NCI-H510A treated with DMSO at 0.1 percent for 48 hours (cell line): ENCODE measurements around the gene HABP2.
A peak's percentile ranks its signal among the peaks of the same experiment; 100 is the strongest.

Experiments used
- DNase-seq: peaks from one replicate; lab custom pipeline; 2025; lab: John Stamatoyannopoulos, UW

HABP2 gene

GRCh38 chr10:113605268-113605978 is 52.6 kb downstream of the HABP2 start:
- DNase-seq, result no peak

GRCh38 chr10:113609704-113610108 is 56.9 kb downstream of the HABP2 start:
- DNase-seq, result no peak

DNA sequence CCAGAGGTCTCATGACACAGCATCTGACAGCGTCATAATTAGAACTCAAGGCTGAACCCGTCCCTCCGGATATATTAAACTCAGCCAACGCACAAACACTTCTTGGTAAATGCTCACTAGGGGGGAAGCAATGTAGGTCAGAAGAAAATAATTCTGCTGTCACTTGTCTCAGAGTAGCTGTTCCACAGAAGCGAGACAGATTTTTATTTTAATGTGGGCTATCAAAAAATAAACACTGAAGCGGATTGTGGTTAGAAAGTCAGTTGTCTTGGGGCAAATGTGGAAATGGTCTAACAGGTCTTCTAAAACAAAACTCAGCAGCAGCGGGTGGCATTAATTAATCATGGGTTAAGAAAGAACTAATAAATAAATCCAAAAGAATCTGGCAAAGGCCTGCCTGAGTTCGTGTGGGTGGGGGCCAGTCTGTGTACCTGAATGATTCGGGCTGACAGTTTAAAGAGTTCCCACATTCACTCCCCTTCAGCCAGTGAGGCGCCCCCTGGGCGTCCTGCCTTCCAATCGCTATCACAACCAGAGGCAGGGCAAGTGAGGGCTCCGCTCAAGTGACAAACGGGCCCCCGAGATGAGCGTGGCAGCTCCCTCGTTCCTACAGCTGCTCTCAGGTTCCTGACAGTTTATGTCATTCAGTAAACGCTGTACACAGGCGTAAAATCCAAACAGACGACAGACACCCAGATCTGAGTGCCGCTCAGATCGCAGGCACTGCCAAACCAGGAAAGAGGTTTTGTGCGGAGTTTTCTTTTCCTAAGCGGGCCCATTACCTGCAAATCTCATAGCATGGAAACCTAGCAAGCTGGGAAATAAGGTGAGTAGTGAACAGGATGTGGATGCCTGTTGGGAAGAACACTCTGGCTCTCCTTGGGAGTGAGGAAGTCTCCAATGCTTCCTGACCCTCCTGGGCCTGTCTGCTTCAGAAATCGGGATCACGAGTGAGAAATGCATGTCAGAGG is 58.1 kb downstream of the HABP2 start:
- no peak for DNase-seq

DNA sequence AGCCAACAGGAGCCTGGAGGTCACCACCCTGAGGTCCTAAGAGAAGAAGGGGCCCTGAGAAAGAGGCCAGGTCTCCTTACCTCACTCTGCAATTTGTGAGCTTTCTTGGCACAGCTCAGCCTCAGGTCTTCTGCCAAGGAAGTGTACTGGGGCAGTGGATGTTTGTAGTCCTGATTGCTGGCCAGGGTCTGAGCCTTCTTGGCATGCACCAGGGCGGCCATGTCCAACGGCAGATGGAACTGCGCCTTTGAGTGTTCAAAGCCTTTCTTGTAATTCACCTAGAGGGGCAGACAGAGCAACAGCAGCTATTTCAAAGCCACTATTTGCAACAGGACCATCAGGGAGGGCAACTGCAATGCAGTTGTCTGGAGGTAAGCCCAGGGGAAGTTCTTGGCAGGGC is 59.3 kb downstream of the HABP2 start:
- DNase-seq, result no peak

GRCh38 chr10:113613427-113613826 is 60.6 kb downstream of the HABP2 start:
- no peak for DNase-seq

DNA sequence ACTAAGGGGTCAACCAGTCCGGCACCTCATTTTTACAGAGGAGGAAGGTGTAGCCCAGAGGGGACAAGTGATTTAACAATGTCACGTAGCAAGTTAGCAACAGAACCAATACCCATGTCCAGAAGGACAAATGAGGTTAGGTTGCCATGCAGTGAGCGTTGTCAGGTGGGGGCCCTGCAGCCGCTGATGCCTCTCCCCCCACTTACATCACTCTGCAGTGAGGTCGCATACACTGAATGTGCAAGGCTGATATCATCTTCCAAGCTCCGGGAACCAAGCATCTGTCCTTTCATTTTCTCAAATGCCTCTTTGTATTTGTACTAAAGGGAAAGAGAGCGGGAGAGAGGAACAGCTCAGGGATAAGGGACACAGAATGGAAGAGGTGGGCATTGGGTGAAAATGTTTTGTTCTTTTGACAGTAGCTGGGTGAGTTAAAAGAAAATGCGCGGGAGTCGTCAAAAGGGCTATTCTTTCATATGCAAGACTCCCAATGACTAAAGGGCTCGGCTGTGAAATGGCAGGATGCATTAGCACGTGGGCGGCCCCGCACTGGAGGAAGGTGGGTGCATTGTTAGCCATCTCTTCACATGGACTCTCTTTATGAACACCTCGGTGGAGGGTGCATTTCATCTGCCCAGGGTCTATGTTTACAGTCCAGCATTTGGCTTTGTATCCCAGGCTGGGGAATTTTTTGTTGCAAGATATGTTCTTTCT is 61.3 kb downstream of the HABP2 start:
- DNase-seq, result no peak

GRCh38 chr10:113616244-113617074 is 63.6 kb downstream of the HABP2 start:
- no peak for DNase-seq

- no peak for DNase-seq
These were observed 64.2 kb downstream of the HABP2 start for GRCh38 chr10:113617086-113617485.

DNA sequence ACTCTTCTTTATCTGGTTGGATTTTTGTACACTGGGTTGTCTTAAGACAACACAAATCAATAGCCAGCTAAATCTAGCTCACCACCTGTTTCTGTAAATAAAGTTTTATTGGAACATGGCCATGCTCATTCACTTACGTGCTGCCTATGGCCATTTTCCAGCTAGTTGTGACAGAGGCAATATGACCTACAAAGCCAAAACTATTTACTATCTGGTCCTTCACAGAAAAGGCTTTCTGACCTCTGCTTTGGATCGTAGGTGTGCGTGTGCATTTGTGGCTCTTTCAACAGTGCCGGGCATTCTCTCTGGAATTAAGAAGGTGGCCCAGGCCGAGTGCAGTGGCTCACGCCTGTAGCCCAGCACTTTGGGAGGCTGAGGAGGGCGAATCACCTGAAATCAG is 65.5 kb downstream of the HABP2 start:
- no peak for DNase-seq

DNA sequence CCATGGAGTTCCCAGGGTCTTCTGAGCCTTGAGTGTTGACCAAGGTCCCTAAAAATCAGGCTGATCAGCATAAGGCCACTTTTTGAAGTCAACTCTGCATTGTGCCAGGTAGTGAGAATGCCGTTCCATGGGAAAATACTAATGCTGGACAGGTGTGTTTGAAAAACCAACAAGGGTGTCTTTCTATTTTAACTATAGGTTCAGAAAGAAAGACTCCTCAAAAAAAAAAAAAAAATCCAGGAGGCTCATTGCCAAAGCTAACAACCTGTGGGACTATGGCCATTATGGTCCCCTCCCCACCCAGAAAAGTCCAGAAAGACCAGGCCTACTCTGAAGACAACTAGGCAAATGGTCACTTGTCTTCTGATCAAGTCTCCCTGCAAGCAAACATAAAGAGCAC is 66.5 kb downstream of the HABP2 start:
- no peak for DNase-seq

DNA sequence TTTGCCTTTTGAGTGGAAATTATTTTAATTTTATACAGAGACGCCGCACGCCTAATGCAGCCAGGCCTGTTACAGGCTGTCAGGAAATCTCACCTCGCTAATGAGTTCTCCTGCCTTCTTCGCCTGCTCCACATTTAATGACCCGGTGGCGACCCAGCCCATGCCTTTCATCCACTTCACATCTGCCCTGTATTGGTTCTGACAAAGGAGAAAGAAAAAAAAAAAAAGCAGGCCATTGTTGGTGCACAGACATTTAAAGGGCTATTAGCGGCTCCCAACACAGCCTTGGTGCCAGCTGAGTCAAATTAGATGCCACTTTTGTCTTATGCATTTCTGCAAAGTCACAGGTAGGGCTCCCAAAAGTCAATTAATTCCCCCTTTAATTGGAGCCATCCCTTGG is 67.7 kb downstream of the HABP2 start:
- DNase-seq, result no peak

DNA sequence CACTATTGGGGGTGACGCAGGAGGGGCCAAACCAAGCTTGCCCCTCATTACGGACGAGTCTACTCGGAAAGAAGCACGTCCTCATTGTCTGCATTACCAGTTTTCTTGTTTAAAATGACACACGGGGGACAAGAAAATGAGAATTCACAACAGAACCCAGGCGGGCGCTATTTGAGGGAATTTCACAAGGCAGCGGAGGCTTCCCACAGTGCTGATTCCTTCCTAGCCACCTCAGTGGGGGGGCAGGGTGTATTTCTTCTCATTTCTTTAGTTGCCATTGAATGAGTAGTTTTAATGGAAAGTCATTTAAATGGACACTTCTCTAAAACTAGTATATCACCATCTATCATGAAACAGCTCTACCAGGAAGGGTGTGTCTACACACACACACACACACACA is 68.1 kb downstream of the HABP2 start:
- no peak for DNase-seq

GRCh38 chr10:113621799-113622198 is 68.9 kb downstream of the HABP2 start:
- DNase-seq, result no peak

GRCh38 chr10:113622831-113623230 is 70.0 kb downstream of the HABP2 start:
- no peak for DNase-seq

GRCh38 chr10:113625461-113626186 is 72.8 kb downstream of the HABP2 start:
- DNase-seq, result no peak

DNA sequence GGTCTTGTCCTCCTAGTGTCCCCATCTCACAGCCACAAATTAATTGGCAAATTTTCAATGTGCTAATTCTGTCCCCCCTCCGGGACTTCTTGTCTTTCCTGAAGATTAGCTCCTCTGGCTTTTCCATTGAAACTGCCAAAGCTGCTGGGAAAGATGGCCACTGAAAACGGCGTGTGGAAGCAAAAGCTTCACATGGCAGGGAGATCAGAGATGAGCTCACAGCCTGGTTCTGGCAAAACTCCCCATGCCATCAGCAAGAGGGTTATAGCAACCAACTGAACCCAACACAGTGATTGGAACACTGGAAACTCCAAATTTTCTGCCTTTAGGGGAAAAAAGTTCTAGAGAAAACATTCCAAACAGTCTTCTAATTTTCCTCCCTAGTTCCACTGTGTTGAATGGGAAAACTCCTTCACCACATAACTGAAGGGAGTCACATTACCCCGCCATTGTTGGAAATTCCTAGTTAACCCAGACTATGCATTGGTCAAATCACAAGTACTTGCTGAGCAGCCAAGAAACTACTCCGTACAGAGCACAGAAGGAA is 74.0 kb downstream of the HABP2 start:
- no peak for DNase-seq

GRCh38 chr10:113627836-113628235 is 75.0 kb downstream of the HABP2 start:
- no peak for DNase-seq

DNA sequence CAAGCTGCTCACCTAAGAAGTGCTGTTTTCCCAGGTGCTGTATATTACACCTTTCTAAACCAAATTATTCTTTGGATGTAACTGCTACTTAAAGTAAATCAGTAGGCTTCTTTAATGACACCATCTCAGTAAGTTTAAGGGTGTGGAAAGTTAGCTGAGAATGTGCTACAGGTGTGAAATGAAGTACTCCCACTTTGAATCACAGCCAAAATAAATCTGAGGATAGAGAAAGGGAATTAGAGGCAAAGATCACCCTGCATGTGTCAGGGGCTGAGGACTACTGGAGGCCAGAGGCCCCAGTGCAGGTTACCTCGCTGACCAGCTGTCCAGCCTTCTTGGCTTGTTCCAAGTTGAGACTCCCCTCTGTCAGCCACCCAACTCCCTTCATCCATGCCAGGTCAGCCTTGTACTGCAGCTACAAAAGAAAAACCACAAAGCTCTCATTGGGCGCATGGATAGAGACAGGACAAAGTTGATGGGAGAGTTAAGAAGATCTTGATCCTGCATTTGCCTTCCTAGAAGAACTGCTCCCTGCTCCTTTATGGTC is 75.8 kb downstream of the HABP2 start:
- DNase-seq, result no peak

GRCh38 chr10:113630929-113631533 is 78.2 kb downstream of the HABP2 start:
- DNase-seq, result peak; percentile 9
